HepG2 (cell line): ENCODE data around the gene CFAP45.

Source experiments
- BRF2 ChIP-seq: sonication (generic); formaldehyde crosslinking; IDR thresholded peaks from 2 replicates; pipeline ENCODE4 v1.8.1; 2022; ENCODE audit warnings: mild to moderate bottlenecking, missing genetic modification reagents
- CTCF ChIP-seq: sonication (generic); formaldehyde crosslinking; IDR thresholded peaks from 2 replicates; pipeline ENCODE4 v1.5.0; 2020; ENCODE audit warnings: mild to moderate bottlenecking, missing genetic modification reagents, moderate library complexity
- HMGXB4 ChIP-seq, 2 experiments: sonication (generic) in 1 of 2; formaldehyde crosslinking in 1 of 2; IDR thresholded peaks; 2 replicates each; pipeline versions ENCODE4 v1.4.0 to v1.6.1; 2018 to 2020; ENCODE audit warnings: missing genetic modification reagents in 2 of 2, borderline replicate concordance in 1 of 2, low read depth in 1 of 2, mild to moderate bottlenecking in 1 of 2, missing biosample characterization in 1 of 2
- PITX1 ChIP-seq: sonication (generic); formaldehyde crosslinking; IDR thresholded peaks from 2 replicates; pipeline ENCODE4 v1.5.1; 2020; ENCODE audit warnings: mild to moderate bottlenecking, missing genetic modification reagents
- PREB ChIP-seq: sonication (generic); formaldehyde crosslinking; IDR thresholded peaks from 2 replicates; pipeline ENCODE4 v1.4.0; 2020; ENCODE audit warnings: missing genetic modification reagents
- TSC22D2 ChIP-seq: sonication (generic); formaldehyde crosslinking; IDR thresholded peaks from 2 replicates; pipeline ENCODE4 v1.5.1; 2020; ENCODE audit warnings: missing genetic modification reagents, mild to moderate bottlenecking, borderline replicate concordance
- USF2 ChIP-seq, 2 experiments: sonication (generic) in 1 of 2; formaldehyde crosslinking in 1 of 2; IDR thresholded peaks; 2 replicates each; pipeline versions ENCODE4 v1.5.1 to v1.6.1; 2011 to 2020; ENCODE audit warnings: borderline replicate concordance in 1 of 2, low read depth in 1 of 2, low read length in 1 of 2, mild to moderate bottlenecking in 1 of 2, missing genetic modification reagents in 1 of 2, moderate library complexity in 1 of 2
- ZHX2 ChIP-seq, 2 experiments: sonication (generic) in 1 of 2; formaldehyde crosslinking in 1 of 2; IDR thresholded peaks; 2 replicates each; pipeline versions ENCODE4 v1.6.1 to v1.9.0; 2014 to 2022; ENCODE audit warnings: antibody characterized with exemption in 1 of 2, borderline replicate concordance in 1 of 2, inconsistent platforms in 1 of 2, low read depth in 1 of 2, missing genetic modification reagents in 1 of 2
- ZNF251 ChIP-seq: sonication (generic); formaldehyde crosslinking; IDR thresholded peaks from 2 replicates; pipeline ENCODE4 v1.9.0; 2021; ENCODE audit warnings: mild to moderate bottlenecking, missing genetic modification reagents

GRCh38 chr1:159845751-159846629, 54.0 kb downstream of the CFAP45 start:
- TF ChIP-seq ZNF251 (CRISPR knock-in tag), result no peak
- TF ChIP-seq ZHX2 (IDR thresholded peaks at IDR 0.05; ENCODE audit: low read depth), result no peak
- no peak for TF ChIP-seq ZHX2 (CRISPR knock-in tag; IDR thresholded peaks at IDR 0.05; ENCODE audit: borderline replicate concordance)
- no peak for TF ChIP-seq CTCF (CRISPR knock-in tag)
- no peak for TF ChIP-seq TSC22D2 (CRISPR knock-in tag)
- TF ChIP-seq USF2 (IDR thresholded peaks at IDR 0.05; ENCODE audit: low read depth, low read length), result no peak
- no peak for TF ChIP-seq USF2 (CRISPR knock-in tag; IDR thresholded peaks at IDR 0.05; ENCODE audit: borderline replicate concordance)
- TF ChIP-seq HMGXB4 (CRISPR knock-in tag; IDR thresholded peaks at IDR 0.05; ENCODE audit: borderline replicate concordance in 1 of 2, low read depth in 1 of 2), result no peak
- TF ChIP-seq PITX1 (CRISPR knock-in tag), result no peak
- no peak for TF ChIP-seq PREB
- no peak for TF ChIP-seq BRF2 (CRISPR knock-in tag)
